COLO668 (cell line): ENCODE data around the gene MRGPRE.
A peak's percentile ranks its signal among the peaks of the same experiment; 100 is the strongest.

Experiments used
- DNase-seq: peaks from one replicate; lab custom pipeline; 2025; ENCODE audit not compliant: unreplicated experiment; lab: John Stamatoyannopoulos, UW

Gene MRGPRE

DNA sequence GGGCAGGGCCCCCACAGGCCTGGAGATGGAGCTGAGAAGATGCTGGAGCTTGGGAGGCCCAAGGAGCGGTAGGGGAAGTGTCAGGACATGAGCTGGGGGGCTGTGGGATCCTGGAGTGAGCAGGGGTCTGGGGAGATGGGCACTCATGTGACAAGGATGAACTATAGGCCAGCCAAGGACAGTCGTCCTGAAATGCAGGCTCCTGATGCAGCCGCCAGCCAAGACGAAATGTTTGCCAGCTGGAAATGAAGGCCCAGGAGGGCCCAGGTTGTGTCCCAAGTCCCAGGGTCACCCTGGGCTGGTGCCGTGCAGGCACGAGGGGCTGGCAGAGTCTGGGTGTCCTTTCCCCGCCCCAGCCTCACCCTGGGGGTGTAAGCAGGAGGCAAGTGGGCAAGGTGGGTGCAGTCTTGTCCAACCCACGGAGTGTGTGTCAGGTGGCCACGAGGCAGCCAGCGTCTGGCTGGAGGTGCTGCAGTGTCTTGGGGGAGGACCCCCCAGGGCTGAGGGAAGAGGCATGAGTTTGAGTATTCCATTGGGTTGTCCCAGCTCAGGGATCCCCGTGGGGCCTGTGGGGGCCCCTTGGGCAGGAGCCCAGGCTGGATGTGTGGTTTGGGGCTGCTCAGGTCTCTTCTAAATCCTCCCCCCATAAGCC is 35.0 kb downstream of the MRGPRE start:
- DNase-seq, result no peak

- DNase-seq, result no peak
Measured at GRCh38 chr11:3196161-3197043, 35.8 kb downstream of the MRGPRE start.

GRCh38 chr11:3195251-3196160 is 36.7 kb downstream of the MRGPRE start:
- DNase-seq, result peak; percentile 12

DNA sequence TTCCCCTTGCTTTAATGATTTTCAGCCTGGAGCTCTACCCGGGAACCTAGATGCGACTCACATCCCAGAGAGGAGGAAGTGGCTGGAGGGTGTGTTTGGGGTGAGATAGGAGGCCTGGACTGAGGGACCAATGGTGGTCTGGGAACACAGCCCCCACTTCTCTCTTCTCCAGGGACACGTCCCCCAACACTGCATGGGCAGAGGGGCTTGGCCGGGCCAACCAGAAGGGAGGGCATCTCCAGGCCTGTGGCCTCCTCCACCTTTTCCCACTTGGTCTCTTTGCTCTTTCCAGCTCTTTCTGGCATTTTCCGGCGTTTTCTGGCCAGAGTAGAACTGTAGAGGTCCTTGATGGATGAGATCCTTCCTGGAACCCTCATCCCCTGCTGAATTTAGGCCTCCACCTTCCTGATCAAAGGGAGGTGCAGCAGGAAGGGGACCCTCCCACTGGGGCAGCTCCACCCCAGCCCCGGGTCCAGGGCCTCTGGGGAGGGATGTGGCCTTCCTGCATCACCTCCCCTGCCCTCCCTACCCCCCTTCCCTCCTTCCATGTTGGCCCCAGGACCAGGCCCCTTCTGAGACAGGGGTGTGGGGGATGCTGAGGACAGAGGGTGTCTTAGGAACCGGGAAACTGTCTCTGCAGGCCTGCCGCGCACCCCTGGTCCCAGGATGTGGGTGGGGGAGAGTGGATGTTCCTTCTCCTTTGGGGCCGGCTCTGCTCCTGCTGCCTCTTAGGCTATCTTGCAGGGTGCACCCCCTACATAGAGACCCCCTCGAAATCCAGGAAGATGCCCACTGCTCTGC is 38.0 kb downstream of the MRGPRE start:
- no peak for DNase-seq

DNA sequence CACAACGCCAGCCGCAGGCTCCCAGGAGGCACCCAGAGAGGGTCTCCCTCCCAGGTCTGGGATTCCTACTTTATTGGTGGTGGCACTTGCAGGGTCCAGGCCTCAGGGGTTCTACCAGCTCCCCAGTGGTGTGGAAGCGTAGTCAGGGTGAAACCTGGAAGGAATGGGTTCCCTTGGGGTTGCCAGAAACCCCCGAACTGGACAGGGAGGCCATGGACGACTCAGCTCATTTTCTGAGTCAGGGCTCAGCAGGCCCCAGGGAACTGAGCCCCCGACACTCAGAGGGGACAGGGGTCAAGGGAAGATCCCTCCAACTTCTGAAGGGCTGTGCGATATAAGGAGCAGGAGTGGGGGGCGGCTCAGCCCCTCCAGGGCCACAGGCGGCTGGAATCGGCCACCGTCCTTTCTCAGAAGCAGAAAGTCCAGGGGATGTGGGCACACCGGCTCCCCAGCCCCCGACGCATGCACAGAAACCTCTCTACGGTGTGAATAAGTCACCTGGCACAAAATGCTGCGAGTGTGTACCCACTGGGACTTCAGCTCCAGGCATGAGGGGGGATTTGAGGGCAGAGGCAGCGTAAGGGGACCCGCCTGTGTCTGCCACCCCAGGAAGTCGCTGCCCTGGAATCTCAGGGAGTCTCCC is 38.7 kb downstream of the MRGPRE start:
- no peak for DNase-seq

GRCh38 chr11:3192511-3193372 is 39.5 kb downstream of the MRGPRE start:
- no peak for DNase-seq

DNA sequence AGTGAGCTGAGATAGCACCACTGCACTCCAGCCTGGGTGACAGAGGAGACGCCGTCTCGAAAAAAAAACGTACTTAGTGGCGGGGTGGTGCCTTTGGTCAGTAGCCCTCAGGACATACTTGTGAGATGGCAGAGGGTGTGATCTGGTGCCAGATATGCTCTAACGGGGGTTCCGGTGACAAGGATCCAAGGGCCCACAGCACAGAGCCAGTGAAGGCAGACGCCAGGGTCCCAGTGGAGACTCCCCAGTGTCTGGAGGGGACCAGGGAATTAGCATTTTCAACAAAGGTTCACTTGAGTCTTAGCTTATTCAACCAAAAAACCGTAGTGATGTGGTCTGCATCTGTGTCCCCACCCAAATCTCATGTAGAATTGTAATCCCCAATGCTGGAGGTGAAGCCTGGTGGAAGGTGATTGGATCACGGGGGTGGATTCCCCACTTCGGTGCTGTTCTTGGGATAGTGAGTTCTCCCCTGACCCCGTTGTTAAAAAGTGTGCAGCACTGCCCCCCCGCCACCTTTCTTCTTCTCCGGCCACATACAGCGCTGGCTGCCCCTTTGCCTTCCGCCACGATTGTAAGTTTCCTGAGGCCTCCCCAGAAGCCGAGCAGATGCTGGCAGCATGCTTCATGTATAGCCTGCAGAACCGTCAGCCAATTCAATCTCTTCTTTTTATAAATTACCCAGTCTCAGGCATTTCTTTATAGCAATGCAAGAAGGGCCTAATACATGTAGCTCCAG is 40.5 kb downstream of the MRGPRE start:
- no peak for DNase-seq

- no peak for DNase-seq
Measured at GRCh38 chr11:3190600-3190999, 41.6 kb downstream of the MRGPRE start.

- no peak for DNase-seq
Measured at GRCh38 chr11:3189886-3190583, 42.2 kb downstream of the MRGPRE start.

- no peak for DNase-seq
Measured at GRCh38 chr11:3189196-3189843, 42.9 kb downstream of the MRGPRE start.

GRCh38 chr11:3188496-3189195 is 43.6 kb downstream of the MRGPRE start:
- DNase-seq, result no peak

DNA sequence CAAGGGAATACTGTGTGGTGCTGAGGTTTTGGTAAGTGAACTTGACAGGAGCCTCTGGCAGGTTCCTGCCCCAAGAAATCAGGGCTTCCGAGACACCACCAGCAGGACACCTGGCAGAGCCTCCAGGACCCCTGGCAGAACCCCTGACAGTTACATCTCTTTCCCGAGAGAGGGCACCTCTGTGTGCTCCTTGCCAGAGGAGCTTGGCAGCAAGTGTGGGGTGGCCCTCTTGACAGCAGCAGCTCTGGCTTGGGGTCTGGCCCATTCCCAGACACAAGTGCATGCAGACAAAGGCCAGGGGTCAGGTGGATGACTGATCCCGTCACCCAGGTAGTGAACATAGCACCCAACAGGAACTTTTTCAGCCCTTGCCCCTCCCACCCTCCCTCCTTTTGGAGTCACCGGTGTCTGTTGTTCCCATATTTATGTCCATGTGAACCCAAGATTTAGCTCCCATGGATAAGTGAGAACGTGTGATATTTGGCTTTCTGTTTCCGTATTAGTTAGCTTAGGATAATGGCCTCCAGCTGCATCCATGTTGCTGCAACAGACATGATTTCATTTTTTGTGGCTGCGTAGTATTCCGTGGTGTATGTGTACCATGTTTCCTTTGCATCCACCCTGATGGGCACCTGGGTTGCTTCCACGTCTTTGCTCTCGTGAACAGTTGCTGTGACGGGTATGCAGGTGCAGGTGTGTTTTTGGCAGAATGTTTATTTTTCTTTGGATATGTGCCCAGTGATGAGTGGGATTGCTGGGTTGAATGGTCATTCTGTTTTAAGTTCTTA is 45.9 kb downstream of the MRGPRE start:
- DNase-seq, result no peak

DNA sequence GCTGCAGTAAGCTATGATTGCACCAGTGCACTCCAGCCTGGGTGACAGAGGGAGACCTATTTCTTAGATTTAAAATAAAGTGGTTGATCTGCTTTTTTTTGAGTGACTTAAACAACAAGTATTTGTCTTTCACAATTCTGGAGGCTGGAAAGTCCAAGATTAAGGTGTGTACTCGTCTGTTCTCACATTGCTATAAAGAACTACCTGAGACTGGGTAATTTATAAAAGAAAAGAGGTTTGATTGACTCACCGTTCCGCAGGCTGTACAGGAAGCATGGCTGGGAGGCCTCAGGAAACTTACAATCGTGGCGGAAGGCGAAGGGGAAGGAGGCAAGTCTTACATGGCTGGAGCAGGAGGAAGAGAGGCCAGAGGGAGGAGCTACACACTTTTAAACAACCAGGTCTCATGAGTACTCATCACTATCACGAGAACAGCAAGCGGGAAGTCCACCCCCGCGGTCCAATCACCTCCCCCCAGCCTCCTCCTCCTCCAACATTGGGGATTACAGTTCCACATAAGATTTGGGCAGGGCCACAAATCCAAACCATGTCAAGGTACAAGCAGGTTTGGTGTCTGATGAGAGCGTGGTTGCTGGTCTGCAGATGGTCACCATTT is 47.4 kb downstream of the MRGPRE start:
- no peak for DNase-seq

DNA sequence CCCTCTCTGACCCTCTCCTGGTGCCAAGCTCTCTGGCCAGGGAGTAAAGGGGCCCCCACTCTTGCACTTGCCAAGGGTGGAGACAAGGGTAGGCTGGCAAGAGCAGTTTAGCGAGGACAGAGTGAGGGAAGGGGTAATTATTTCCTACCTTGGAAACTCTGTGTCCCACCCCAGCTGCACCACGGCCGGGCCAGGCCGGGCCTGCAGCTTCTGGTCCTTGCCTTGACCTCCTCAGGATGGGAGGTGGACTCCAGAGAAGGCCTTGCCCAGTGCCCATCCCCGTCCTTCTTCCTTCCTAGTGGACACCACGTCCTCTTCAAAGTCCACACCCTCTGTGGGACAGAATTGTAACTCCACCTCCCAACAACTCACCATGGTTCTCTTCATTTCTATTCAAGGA is 48.7 kb downstream of the MRGPRE start:
- no peak for DNase-seq

- no peak for DNase-seq
Measured at GRCh38 chr11:3182462-3182852, 49.8 kb downstream of the MRGPRE start.
